ENCODE results near the gene SKAP1. TPM values are rescaled to one million over a fixed set of nuclear protein-coding genes. Genes with fewer than 3 reads are reported as not detected.

SKAP1 gene
- total RNA-seq, 5 donors from 2014 or later (not counting 1 experiment from before 2014, with no cell fraction given): 71.5 to 142 (median 80.4) TPM

- H3K4me3 ChIP-seq (ENCODE audit: control insufficient read depth in 1 of 2, extremely low read depth in 1 of 2, low read length in 1 of 2): no peak overlapping the region
- Mint-ChIP-seq H3K4me3 (no peak overlapping the region), H3K36me3 (peaks cover 63% of the 10 kb centered on the region), H3K4me1 (peaks cover 57 to 76% (median 75%) of the 10 kb centered on the region in 3 donors), H3K9me3 (no peaks in the 10 kb centered on the region), H3K27ac (peak overlapping the region in 1 of 2 donors; percentile 18), H3K27me3 (no peaks in the 10 kb centered on the region)
- 100% methylated on average over 1 of the region's 1 CpG for WGBS (ENCODE audit: insufficient coverage)
- CTCF ChIA-PET: interaction anchor here (0.6 to 1.4 kb wide), 3 partner anchors 9 to 34 kb away, joined by 4 to 5 read pairs (median 4); no protein-coding TSS in a partner anchor
- no peak for ATAC-seq (replicated peaks in 1 of 4)
- no peaks in the 10 kb centered on the region for H3K9me3 ChIP-seq
- DNase-seq: no peak
- no peak overlapping the region for H3K27ac ChIP-seq (ENCODE audit: low read length)
- no peaks in the 10 kb centered on the region for H3K27me3 ChIP-seq (replicated peaks in 1 of 2; ENCODE audit: control insufficient read depth in 2 of 2, extremely low read depth in 1 of 2, insufficient read depth in 2 of 2, low read length in 1 of 2)
- peaks cover 6 to 10% of the 10 kb centered on the region in 2 experiments for H3K4me1 ChIP-seq (ENCODE audit: control insufficient read depth in 1 of 2, extremely low read depth in 1 of 2, insufficient read depth in 2 of 2, low read length in 2 of 2)
- POLR2A ChIA-PET: interaction anchor here (0.6 to 0.7 kb wide), 4 partner anchors 24 to 114 kb away, joined by 3 to 6 read pairs (median 5); no protein-coding TSS in a partner anchor
- H3K36me3 ChIP-seq (ENCODE audit: control insufficient read depth in 2 of 2, extremely low read depth in 1 of 2, insufficient read depth in 1 of 2, low read length in 1 of 2): peaks cover 0 to 60% of the 10 kb centered on the region in 2 donors
Observed at GRCh38 chr17:48386826-48387225, 43.2 kb downstream of the SKAP1 start.

DNA sequence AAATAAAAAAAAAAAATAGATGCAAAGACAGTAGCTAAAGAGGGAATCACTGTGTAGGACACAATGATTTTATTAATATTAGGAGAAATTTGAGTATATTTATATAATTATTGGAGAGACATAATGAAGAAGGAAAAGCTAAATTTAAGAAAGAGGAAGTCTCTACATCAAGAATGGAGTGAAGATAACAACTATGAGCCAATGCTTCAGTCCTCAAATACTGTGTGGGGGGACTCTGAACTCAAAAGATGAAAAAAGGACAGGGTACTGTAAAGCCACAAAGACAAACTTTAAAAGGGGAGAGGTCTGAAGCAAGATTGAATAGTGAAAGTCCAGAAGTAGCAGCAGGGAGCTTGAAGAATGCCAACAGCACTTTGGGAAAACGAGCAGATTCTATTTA lies 44.7 kb downstream of the SKAP1 start:
- CTCF ChIA-PET: interaction anchor here in 1 of 2 donors (0.6 kb wide), 1 partner anchor 8 kb away, joined by 3 read pairs; no protein-coding TSS in a partner anchor
- Histone ChIP-seq H3K27ac (ENCODE audit: low read length) (no peak overlapping the region), H3K4me1 (ENCODE audit: control insufficient read depth in 1 of 2, extremely low read depth in 1 of 2, insufficient read depth in 2 of 2, low read length in 2 of 2) (peaks cover 6 to 10% of the 10 kb centered on the region in 2 experiments), H3K27me3 (replicated peaks in 1 of 2; ENCODE audit: control insufficient read depth in 2 of 2, extremely low read depth in 1 of 2, insufficient read depth in 2 of 2, low read length in 1 of 2) (no peaks in the 10 kb centered on the region), H3K9me3 (no peaks in the 10 kb centered on the region), H3K36me3 (ENCODE audit: control insufficient read depth in 2 of 2, extremely low read depth in 1 of 2, insufficient read depth in 1 of 2, low read length in 1 of 2) (peaks cover 0 to 66% of the 10 kb centered on the region in 2 donors), H3K4me3 (ENCODE audit: control insufficient read depth in 1 of 2, extremely low read depth in 1 of 2, low read length in 1 of 2) (no peak overlapping the region)
- H3K4me1 Mint-ChIP-seq: peaks cover 64 to 74% (median 70%) of the 10 kb centered on the region in 3 donors
- H3K27ac Mint-ChIP-seq: no peak overlapping the region
- 80% methylated on average over 1 of the region's 1 CpG for WGBS (ENCODE audit: insufficient coverage)
- DNase-seq: no peak
- peaks cover 67% of the 10 kb centered on the region for H3K36me3 Mint-ChIP-seq
- no peak overlapping the region for H3K4me3 Mint-ChIP-seq
- ATAC-seq (replicated peaks in 1 of 4): no peak
- POLR2A ChIA-PET: interaction anchor here in 1 of 2 donors (0.6 kb wide), 2 partner anchors 32 to 500 kb away, joined by 3 to 6 read pairs; no protein-coding TSS in a partner anchor
- H3K27me3 Mint-ChIP-seq: no peaks in the 10 kb centered on the region
- H3K9me3 Mint-ChIP-seq: no peaks in the 10 kb centered on the region

DNA sequence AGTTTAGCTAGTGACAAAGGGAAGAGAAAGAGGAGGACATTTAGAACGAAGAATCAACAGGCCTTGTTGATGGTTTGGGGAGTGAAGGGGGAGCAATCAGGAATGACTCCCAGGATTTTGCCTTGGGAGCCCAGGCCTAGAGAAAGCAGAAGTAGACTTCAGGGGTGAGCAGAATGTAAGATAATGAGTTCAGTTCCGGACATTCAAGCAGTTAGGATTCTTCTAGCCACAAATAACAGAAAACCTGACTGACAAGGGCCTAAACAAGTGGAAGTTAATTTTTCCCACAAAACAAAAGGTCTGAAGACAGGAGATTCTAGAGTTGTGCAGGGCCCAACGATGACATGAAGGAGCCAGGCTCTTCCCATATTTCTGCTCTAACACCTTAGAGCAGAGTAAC lies 45.9 kb downstream of the SKAP1 start:
- H3K4me3 Mint-ChIP-seq: no peak overlapping the region
- WGBS (ENCODE audit: insufficient coverage): 94% methylated on average over 2 of the region's 3 CpGs
- peaks cover 58 to 71% (median 64%) of the 10 kb centered on the region in 3 donors for H3K4me1 Mint-ChIP-seq
- H3K27me3 ChIP-seq (replicated peaks in 1 of 2; ENCODE audit: control insufficient read depth in 2 of 2, extremely low read depth in 1 of 2, insufficient read depth in 2 of 2, low read length in 1 of 2): no peaks in the 10 kb centered on the region
- H3K36me3 Mint-ChIP-seq: peaks cover 57% of the 10 kb centered on the region
- DNase-seq: no peak
- peaks cover 0 to 58% of the 10 kb centered on the region in 2 donors for H3K36me3 ChIP-seq (ENCODE audit: control insufficient read depth in 2 of 2, extremely low read depth in 1 of 2, insufficient read depth in 1 of 2, low read length in 1 of 2)
- no peak overlapping the region for H3K4me3 ChIP-seq (ENCODE audit: control insufficient read depth in 1 of 2, extremely low read depth in 1 of 2, low read length in 1 of 2)
- ATAC-seq (replicated peaks in 1 of 4): no peak
- POLR2A ChIA-PET: no interaction called here
- H3K9me3 Mint-ChIP-seq: no peaks in the 10 kb centered on the region
- no peaks in the 10 kb centered on the region for H3K27me3 Mint-ChIP-seq
- peak overlapping the region in 1 of 2 donors; percentile 2 for H3K27ac Mint-ChIP-seq
- H3K9me3 ChIP-seq: no peaks in the 10 kb centered on the region
- CTCF ChIA-PET: no interaction called here
- H3K27ac ChIP-seq (ENCODE audit: low read length): no peak overlapping the region
- H3K4me1 ChIP-seq (ENCODE audit: control insufficient read depth in 1 of 2, extremely low read depth in 1 of 2, insufficient read depth in 2 of 2, low read length in 2 of 2): peaks cover 6 to 10% of the 10 kb centered on the region in 2 experiments

- Histone ChIP-seq H3K4me3 (ENCODE audit: control insufficient read depth in 1 of 2, extremely low read depth in 1 of 2, low read length in 1 of 2) (no peak overlapping the region), H3K4me1 (ENCODE audit: control insufficient read depth in 1 of 2, extremely low read depth in 1 of 2, insufficient read depth in 2 of 2, low read length in 2 of 2) (peaks cover 6 to 17% of the 10 kb centered on the region in 2 experiments), H3K9me3 (no peaks in the 10 kb centered on the region), H3K36me3 (ENCODE audit: control insufficient read depth in 2 of 2, extremely low read depth in 1 of 2, insufficient read depth in 1 of 2, low read length in 1 of 2) (peaks cover 0 to 62% of the 10 kb centered on the region in 2 donors), H3K27me3 (replicated peaks in 1 of 2; ENCODE audit: control insufficient read depth in 2 of 2, extremely low read depth in 1 of 2, insufficient read depth in 2 of 2, low read length in 1 of 2) (no peaks in the 10 kb centered on the region), H3K27ac (ENCODE audit: low read length) (no peak overlapping the region)
- no peaks in the 10 kb centered on the region for H3K27me3 Mint-ChIP-seq
- ATAC-seq (replicated peaks in 1 of 4) (no peak), DNase-seq (no peak)
- peaks cover 51 to 66% (median 62%) of the 10 kb centered on the region in 3 donors for H3K4me1 Mint-ChIP-seq
- ChIA-PET CTCF (interaction anchor here in 1 of 2 donors (0.7 kb wide), 2 partner anchors 9 to 65 kb away, joined by 4 to 5 read pairs; no protein-coding TSS in a partner anchor), POLR2A (no interaction called here)
- H3K4me3 Mint-ChIP-seq: no peak overlapping the region
- peaks cover 57% of the 10 kb centered on the region for H3K36me3 Mint-ChIP-seq
- H3K27ac Mint-ChIP-seq: peak overlapping the region in 1 of 2 donors; percentile 7
- H3K9me3 Mint-ChIP-seq: no peaks in the 10 kb centered on the region
- WGBS (ENCODE audit: insufficient coverage): no CpG with 5 or more reads among the region's 3 CpGs
Observed at GRCh38 chr17:48382989-48383388, 47.0 kb downstream of the SKAP1 start.

GRCh38 chr17:48378708-48379392 lies 51.2 kb downstream of the SKAP1 start:
- CTCF ChIA-PET: interaction anchor here in 1 of 2 donors (1.4 to 2.3 kb wide), 2 partner anchors 13 to 27 kb away, joined by 3 to 5 read pairs; no protein-coding TSS in a partner anchor
- Histone ChIP-seq H3K4me1 (ENCODE audit: control insufficient read depth in 1 of 2, extremely low read depth in 1 of 2, insufficient read depth in 2 of 2, low read length in 2 of 2) (peaks cover 0 to 14% of the 10 kb centered on the region in 2 experiments), H3K27ac (ENCODE audit: low read length) (no peak overlapping the region), H3K27me3 (replicated peaks in 1 of 2; ENCODE audit: control insufficient read depth in 2 of 2, extremely low read depth in 1 of 2, insufficient read depth in 2 of 2, low read length in 1 of 2) (no peaks in the 10 kb centered on the region), H3K36me3 (ENCODE audit: control insufficient read depth in 2 of 2, extremely low read depth in 1 of 2, insufficient read depth in 1 of 2, low read length in 1 of 2) (peaks cover 0 to 68% of the 10 kb centered on the region in 2 donors), H3K4me3 (ENCODE audit: control insufficient read depth in 1 of 2, extremely low read depth in 1 of 2, low read length in 1 of 2) (no peak overlapping the region), H3K9me3 (no peaks in the 10 kb centered on the region)
- H3K9me3 Mint-ChIP-seq: no peaks in the 10 kb centered on the region
- 80% methylated on average over 1 of the region's 3 CpGs for WGBS (ENCODE audit: insufficient coverage)
- H3K27me3 Mint-ChIP-seq: no peaks in the 10 kb centered on the region
- DNase-seq: no peak
- H3K4me3 Mint-ChIP-seq: no peak overlapping the region
- ATAC-seq (replicated peaks in 1 of 4): no peak
- H3K36me3 Mint-ChIP-seq: peaks cover 39% of the 10 kb centered on the region
- POLR2A ChIA-PET: interaction anchor here in 1 of 2 donors (0.6 kb wide), 1 partner anchor 913 kb away, joined by 3 read pairs; no protein-coding TSS in a partner anchor
- H3K27ac Mint-ChIP-seq: no peak overlapping the region
- peaks cover 28 to 38% (median 33%) of the 10 kb centered on the region in 3 donors for H3K4me1 Mint-ChIP-seq

GRCh38 chr17:48378238-48378637 lies 51.8 kb downstream of the SKAP1 start:
- no peak overlapping the region for H3K27ac ChIP-seq (ENCODE audit: low read length)
- H3K4me3 ChIP-seq (ENCODE audit: control insufficient read depth in 1 of 2, extremely low read depth in 1 of 2, low read length in 1 of 2): no peak overlapping the region
- Mint-ChIP-seq H3K9me3 (no peaks in the 10 kb centered on the region), H3K27me3 (no peaks in the 10 kb centered on the region), H3K36me3 (peaks cover 39% of the 10 kb centered on the region), H3K4me3 (no peak overlapping the region), H3K4me1 (peaks cover 30 to 40% (median 37%) of the 10 kb centered on the region in 3 donors), H3K27ac (no peak overlapping the region)
- CTCF ChIA-PET: interaction anchor here in 1 of 2 donors (0.5 to 2.3 kb wide), 4 partner anchors 9 to 174 kb away, joined by 3 to 5 read pairs (median 3); no protein-coding TSS in a partner anchor
- DNase-seq (no peak), ATAC-seq (replicated peaks in 1 of 4) (no peak)
- POLR2A ChIA-PET: no interaction called here
- 91% methylated on average over 2 of the region's 3 CpGs for WGBS (ENCODE audit: insufficient coverage)
- peaks cover 0 to 15% of the 10 kb centered on the region in 2 experiments for H3K4me1 ChIP-seq (ENCODE audit: control insufficient read depth in 1 of 2, extremely low read depth in 1 of 2, insufficient read depth in 2 of 2, low read length in 2 of 2)
- H3K36me3 ChIP-seq (ENCODE audit: control insufficient read depth in 2 of 2, extremely low read depth in 1 of 2, insufficient read depth in 1 of 2, low read length in 1 of 2): peaks cover 0 to 70% of the 10 kb centered on the region in 2 donors
- no peaks in the 10 kb centered on the region for H3K9me3 ChIP-seq
- no peaks in the 10 kb centered on the region for H3K27me3 ChIP-seq (replicated peaks in 1 of 2; ENCODE audit: control insufficient read depth in 2 of 2, extremely low read depth in 1 of 2, insufficient read depth in 2 of 2, low read length in 1 of 2)

Data from T-cell (primary cell).